Naive thymus-derived CD4-positive, alpha-beta T cell (primary cell): Measurements from ENCODE around the gene CHST13. TPM values are rescaled to one million over a fixed set of nuclear protein-coding genes. Genes with fewer than 3 reads are reported as not detected.
"Not testable (repeated sequence)": the region's sequence is repeated elsewhere in the genome, so short reads cannot be mapped to it uniquely, and the experiment has no call there.

Experiments
- ATAC-seq: fragments of 150-1000 bp; cut with Tn5 transposase; 2 replicates; pipeline ENCODE4 v1.10.0; 2021; ENCODE audit warnings: mild to moderate bottlenecking, moderate library complexity
- CTCF ChIA-PET: fragments of 350-600 bp; sonication (Branson Sonifier 250); formaldehyde crosslinking; loops from one replicate; lab custom pipeline; 2021; ENCODE audit warnings: antibody characterized with exemption; lab: Charles Lee
- POLR2A ChIA-PET: fragments of 350-600 bp; sonication (Branson Sonifier 250); formaldehyde crosslinking; loops from one replicate; lab custom pipeline; 2021; ENCODE audit warnings: antibody characterized with exemption, inconsistent platforms; lab: Charles Lee
- DNase-seq, 9 donors: peaks; one replicate each; pipeline versions ENCODE4 v3.0.0 to v3.0.0-alpha.2; 2020 to 2022; ENCODE audit warnings: mixed read lengths in 1 of 9
- H3K27ac ChIP-seq: one replicate; pipeline ENCODE4 v1.7.0; 2013; ENCODE audit warnings: mild to moderate bottlenecking, low read depth, low read length, moderate library complexity
- H3K27me3 ChIP-seq, 2 donors: one replicate each; pipeline ENCODE4 v1.7.0; 2013; ENCODE audit warnings: low read length in 2 of 2, mild to moderate bottlenecking in 2 of 2, moderate library complexity in 2 of 2; ENCODE audit not compliant: control insufficient read depth in 2 of 2, insufficient read depth in 2 of 2
- H3K36me3 ChIP-seq, 3 experiments: 1 replicate in 2 of 3; 2 replicates in 1 of 3; pipeline ENCODE4 v1.7.0; 2013; ENCODE audit warnings: low read length in 3 of 3, mild to moderate bottlenecking in 3 of 3, moderate library complexity in 1 of 3; ENCODE audit not compliant: insufficient read depth in 3 of 3, control insufficient read depth in 2 of 3
- H3K4me1 ChIP-seq, 2 donors: one replicate each; pipeline ENCODE4 v1.7.0; 2013; ENCODE audit warnings: low read length in 2 of 2, mild to moderate bottlenecking in 2 of 2, moderate library complexity in 1 of 2; ENCODE audit not compliant: control insufficient read depth in 2 of 2, insufficient read depth in 2 of 2
- H3K4me3 ChIP-seq: 2 replicates; pipeline ENCODE4 v1.7.0; 2013; ENCODE audit warnings: mild to moderate bottlenecking, low read length
- H3K9me3 ChIP-seq, 3 experiments: 1 replicate in 2 of 3; 2 replicates in 1 of 3; pipeline ENCODE4 v1.7.0; 2013; ENCODE audit warnings: low read length in 3 of 3; ENCODE audit not compliant: control insufficient read depth in 2 of 3
- H3K27ac Mint-ChIP-seq, 9 donors: one replicate each; pipeline ENCODE4 v1.8.0; 2020 to 2022; ENCODE audit warnings: mixed read lengths in 9 of 9, mild to moderate bottlenecking in 8 of 9, moderate library complexity in 5 of 9, inconsistent platforms in 2 of 9
- H3K27me3 Mint-ChIP-seq, 5 donors: one replicate each; pipeline ENCODE4 v1.8.0; 2021 to 2022; ENCODE audit warnings: mixed read lengths in 5 of 5, mild to moderate bottlenecking in 1 of 5
- H3K36me3 Mint-ChIP-seq, 5 donors: one replicate each; pipeline ENCODE4 v1.8.0; 2020 to 2022; ENCODE audit warnings: mixed read lengths in 5 of 5, mild to moderate bottlenecking in 3 of 5, inconsistent platforms in 1 of 5
- H3K4me1 Mint-ChIP-seq, 7 donors: one replicate each; pipeline ENCODE4 v1.8.0; 2020 to 2022; ENCODE audit warnings: mixed read lengths in 7 of 7, mild to moderate bottlenecking in 3 of 7, inconsistent platforms in 1 of 7
- H3K4me3 Mint-ChIP-seq, 10 donors: one replicate each; pipeline ENCODE4 v1.8.0; 2020 to 2022; ENCODE audit warnings: mild to moderate bottlenecking in 10 of 10, mixed read lengths in 10 of 10, moderate library complexity in 6 of 10, inconsistent platforms in 2 of 10
- H3K9me3 Mint-ChIP-seq, 11 donors: one replicate each; pipeline ENCODE4 v1.8.0; 2020 to 2022; ENCODE audit warnings: mixed read lengths in 11 of 11, mild to moderate bottlenecking in 4 of 11, inconsistent platforms in 1 of 11, moderate library complexity in 1 of 11
- intact Hi-C, 2 donors: fragments of 100-400 bp; cut with micrococcal nuclease; formaldehyde crosslinking; loops; one replicate each; pipeline ENCODE4 v1.15.1; 2023
- polyA plus RNA-seq, 2 donors: library from polyadenylated mRNA; unstranded; fragments of 300-500 nt; fragmentation: Illumina TruSeq; gene quantifications; one replicate each; pipeline ENCODE4 v1.2.3, GENCODE V29; 2021
- total RNA-seq, 6 experiments: library from RNA in 5 of 6; stranded (reverse) in 5 of 6; gene quantifications; 1 replicate in 5 of 6; 2 replicates in 1 of 6; pipeline ENCODE4 v1.2.3 and lab custom pipeline; 2021 to 2026

CHST13 gene
- total and polyA plus RNA-seq, 7 experiments from 2014 or later = 0.21 to 3.8 (median 0.54) TPM; not detected in 3

DNA sequence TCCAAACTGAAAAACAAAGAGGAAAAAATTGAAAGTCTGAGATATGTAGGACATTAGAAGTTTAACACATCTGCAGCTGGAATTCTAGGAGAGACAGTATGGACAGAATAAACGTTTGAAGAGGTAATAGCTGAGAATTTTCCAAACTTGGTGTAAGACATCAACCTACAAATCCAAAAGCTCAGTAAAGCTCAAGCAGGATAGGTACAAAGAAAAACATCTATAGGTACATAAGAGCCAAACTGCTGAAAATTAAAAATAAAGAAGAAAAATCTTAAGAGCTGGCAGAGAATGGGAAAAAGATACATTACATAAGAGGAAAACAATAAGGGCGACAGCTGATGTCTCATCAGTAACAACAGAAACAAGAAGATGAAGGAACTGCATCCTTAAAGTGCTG lies 57.6 kb downstream of the CHST13 start:
- no peak overlapping the region for H3K27ac Mint-ChIP-seq

GRCh38 chr3:126582311-126582710 lies 58.4 kb downstream of the CHST13 start:
- CTCF ChIA-PET = no interaction called here

More for the DNA sequence above, 57.6 kb downstream of the CHST13 start:
- no peaks in the 10 kb centered on the region for H3K36me3 Mint-ChIP-seq
- DNase-seq = no peak
- intact Hi-C loops = no loop called here
- peaks cover 0 to 9% (median 4%) of the 10 kb centered on the region in 11 donors for H3K9me3 Mint-ChIP-seq
- Histone ChIP-seq H3K4me3 (no peak overlapping the region), H3K27me3 (no peaks in the 10 kb centered on the region), H3K36me3 (no peaks in the 10 kb centered on the region), H3K4me1 (no peaks in the 10 kb centered on the region), H3K9me3 (no peaks in the 10 kb centered on the region), H3K27ac (no peak overlapping the region)
- no peaks in the 10 kb centered on the region for H3K4me1 Mint-ChIP-seq
- POLR2A ChIA-PET = no interaction called here
- CTCF ChIA-PET = no interaction called here
- no peak overlapping the region for H3K4me3 Mint-ChIP-seq
- H3K27me3 Mint-ChIP-seq = peaks cover 0 to 23% (median 18%) of the 10 kb centered on the region in 5 donors
- ATAC-seq = no peak

DNA sequence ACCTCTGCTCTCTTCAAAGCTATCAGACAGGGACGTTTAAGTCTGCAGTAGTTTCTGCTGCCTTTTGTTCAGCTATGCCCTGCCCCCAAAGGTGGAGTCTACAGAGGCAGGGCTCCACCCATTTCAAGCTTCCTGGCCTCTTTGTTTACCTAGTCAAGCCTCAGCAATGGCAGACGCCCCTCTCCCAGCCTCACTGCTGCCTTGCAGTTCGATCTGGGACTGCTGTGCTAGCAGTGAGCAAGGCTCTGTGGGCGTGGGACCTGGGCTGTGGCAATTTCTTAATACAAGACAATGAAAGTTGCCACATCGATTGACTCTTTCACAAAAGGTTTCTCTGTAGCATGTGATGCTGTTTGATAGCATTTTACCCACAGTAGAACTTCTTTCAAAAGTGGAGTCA lies 67.6 kb downstream of the CHST13 start:
- peak in 1 of 9 donors; percentile 14 for DNase-seq
- peaks cover 0 to 86% (median 25%) of the 10 kb centered on the region in 11 donors for H3K9me3 Mint-ChIP-seq
- CTCF ChIA-PET, H3K27me3 ChIP-seq, POLR2A ChIA-PET, ATAC-seq, intact Hi-C loops, H3K4me1 Mint-ChIP-seq, H3K9me3 ChIP-seq, H3K4me1 ChIP-seq, H3K36me3 ChIP-seq, H3K27ac ChIP-seq, H3K4me3 Mint-ChIP-seq, H3K4me3 ChIP-seq: not testable (repeated sequence)
- H3K27me3 Mint-ChIP-seq = peaks cover 10 to 25% (median 14%) of the 10 kb centered on the region in 5 donors
- peaks cover 0 to 20% (median 11%) of the 10 kb centered on the region in 5 donors for H3K36me3 Mint-ChIP-seq
- H3K27ac Mint-ChIP-seq = peak overlapping the region in 1 of 9 donors; percentile 43

More at GRCh38 chr3:126582311-126582710, 58.4 kb downstream of the CHST13 start:
- intact Hi-C loops = no loop called here
- Mint-ChIP-seq H3K27me3 (peaks cover 0 to 20% (median 18%) of the 10 kb centered on the region in 5 donors), H3K36me3 (no peaks in the 10 kb centered on the region), H3K9me3 (peaks cover 0 to 12% (median 7%) of the 10 kb centered on the region in 11 donors), H3K27ac (no peak overlapping the region), H3K4me3 (no peak overlapping the region), H3K4me1 (no peaks in the 10 kb centered on the region)
- no peak for DNase-seq
- no peak for ATAC-seq
- no peak overlapping the region for H3K27ac ChIP-seq
- no peaks in the 10 kb centered on the region for H3K27me3 ChIP-seq
- POLR2A ChIA-PET = no interaction called here
- H3K4me3 ChIP-seq = no peak overlapping the region
- no peaks in the 10 kb centered on the region for H3K36me3 ChIP-seq
- no peaks in the 10 kb centered on the region for H3K4me1 ChIP-seq
- no peaks in the 10 kb centered on the region for H3K9me3 ChIP-seq

Other genes starting within 250 kb of the CHST13 start
- gene KLF15, start 166.7 kb upstream of the CHST13 start, total RNA-seq = under 1 TPM in 2 of 5 experiments, not detected in 3; 0.57 to 0.81 TPM
- not detected for gene KLF15, start 166.7 kb upstream of the CHST13 start, polyA plus RNA-seq
- not detected for gene CFAP100, start 129.2 kb upstream of the CHST13 start, total RNA-seq
- gene CFAP100, start 129.2 kb upstream of the CHST13 start, polyA plus RNA-seq = not detected
- gene ZXDC, start 48.3 kb upstream of the CHST13 start, total RNA-seq = 10 to 100 TPM; 33.7 to 71.9 (median 67.6) TPM
- 10 to 100 TPM; 10.3 to 24.1 TPM for gene ZXDC, start 48.3 kb upstream of the CHST13 start, polyA plus RNA-seq
- not detected for gene UROC1, start 6.4 kb upstream of the CHST13 start, total RNA-seq
- not detected for gene UROC1, start 6.4 kb upstream of the CHST13 start, polyA plus RNA-seq
- not detected for gene C3orf22, start 34.8 kb downstream of the CHST13 start, total RNA-seq
- gene C3orf22, start 34.8 kb downstream of the CHST13 start, polyA plus RNA-seq = not detected
- 1 to 10 TPM in 4 of 5 experiments, under 1 TPM in 1; 0.46 to 4.8 (median 3.2) TPM for gene TXNRD3, start 131.0 kb downstream of the CHST13 start, total RNA-seq
- gene TXNRD3, start 131.0 kb downstream of the CHST13 start, polyA plus RNA-seq = 1 to 10 TPM; 4.5 to 4.6 TPM
- 10 to 100 TPM in 3 of 5 experiments, 1 to 10 TPM in 2; 5.4 to 14.0 (median 10.0) TPM for gene CHCHD6, start 180.1 kb downstream of the CHST13 start, total RNA-seq
- gene CHCHD6, start 180.1 kb downstream of the CHST13 start, polyA plus RNA-seq = 10 to 100 TPM; 11.0 to 15.1 TPM